HCT116 (cell line): ENCODE results near the gene DYNC2I2. TPM values are rescaled to one million over a fixed set of nuclear protein-coding genes. Genes with fewer than 3 reads are reported as not detected.

ENCODE experiments used
- ATAC-seq: fragments of 200-7000 bp; cut with Tn5 transposase; 2 replicates; pipeline ENCODE4 v1.9.1; 2020; ENCODE audit warnings: mild to moderate bottlenecking, moderate library complexity
- BruUV-seq: library from RNA; stranded (reverse); fragments of 400-500 nt; replicated peaks from 2 replicates; lab custom pipeline; 2021; lab: Mats Ljungman, UMichigan
- CTCF ChIA-PET: fragments of 300-600 bp; sonication (Branson Sonifier 250); formaldehyde crosslinking; loops from one replicate; lab custom pipeline; 2021; ENCODE audit warnings: antibody characterized with exemption; lab: Charles Lee
- POLR2A ChIA-PET: fragments of 300-600, 350-600 bp; sonication (Branson Sonifier 250); formaldehyde crosslinking; loops from one replicate; lab custom pipeline; 2021; ENCODE audit warnings: antibody characterized with exemption; lab: Charles Lee
- RAD21 ChIA-PET, 2 experiments: fragments of 300-600 bp; sonication (Branson Sonifier 250); formaldehyde crosslinking; loops; one replicate each; lab custom pipeline; 2023; ENCODE audit warnings: low total read pairs in 2 of 2; ENCODE audit not compliant: uncharacterized antibody in 2 of 2, unreplicated experiment in 2 of 2, low non-redundant PET in 1 of 2; lab: Charles Lee
- DNase-seq: peaks from one replicate; pipeline ENCODE4 v3.0.0-alpha.2; 2010; ENCODE audit warnings: low read depth, low spot score
- H2AFZ ChIP-seq: fragments of 200-600 bp; shearing (Covaris generic), sonication (generic); 2 replicates; pipeline ENCODE4 v1.6.1; 2017; ENCODE audit warnings: low read depth, mixed run types, mixed read lengths, antibody characterized with exemption, low read length; ENCODE audit not compliant: poor library complexity, severe bottlenecking
- H3K27ac ChIP-seq: 2 replicates; pipeline ENCODE4 v1.5.1; 2012; ENCODE audit warnings: low read depth, low read length
- H3K27me3 ChIP-seq: fragments of 200-600 bp; sonication (generic); 2 replicates; pipeline ENCODE4 v1.6.1; 2016; ENCODE audit warnings: mixed run types, low read length, mixed read lengths; ENCODE audit not compliant: insufficient read depth
- H3K36me3 ChIP-seq, 2 experiments: fragments of 200-500 bp in 1 of 2; fragments of 200-600 bp in 1 of 2; sonication (Bioruptor generic) in 1 of 2; sonication (generic) in 1 of 2; 2 replicates each; pipeline versions ENCODE4 v1.5.1 to v1.6.1; 2014 to 2016; ENCODE audit warnings: low read length in 2 of 2, inconsistent platforms in 1 of 2, mixed read lengths in 1 of 2, mixed run types in 1 of 2; ENCODE audit not compliant: insufficient read depth in 2 of 2, control insufficient read depth in 1 of 2
- H3K4me1 ChIP-seq, 2 experiments: fragments of 200-600 bp in 1 of 2; sonication (generic) in 1 of 2; 2 replicates each; pipeline versions ENCODE4 v1.5.1 to v1.6.1; 2012 to 2017; ENCODE audit warnings: low read length in 2 of 2, inconsistent platforms in 1 of 2, mild to moderate bottlenecking in 1 of 2, mixed read lengths in 1 of 2, mixed run types in 1 of 2, moderate library complexity in 1 of 2; ENCODE audit not compliant: insufficient read depth in 2 of 2, control insufficient read depth in 1 of 2
- H3K4me2 ChIP-seq: fragments of 200-600 bp; sonication (generic); 2 replicates; pipeline ENCODE4 v1.6.1; 2017; ENCODE audit warnings: mixed run types, low read length, mixed read lengths
- H3K4me3 ChIP-seq, 2 experiments: fragments of 200-600 bp in 1 of 2; sonication (generic) in 1 of 2; replicated peaks in 1 of 2; 2 replicates each; pipeline ENCODE4 v1.5.1; 2011 to 2016; ENCODE audit warnings: low read length in 2 of 2, control low read depth in 1 of 2, low read depth in 1 of 2, mild to moderate bottlenecking in 1 of 2, mixed read lengths in 1 of 2, mixed run types in 1 of 2
- H3K79me2 ChIP-seq: fragments of 200-600 bp; sonication (generic); 2 replicates; pipeline ENCODE4 v1.6.1; 2017; ENCODE audit warnings: mild to moderate bottlenecking, mixed run types, low read length, moderate library complexity, mixed read lengths; ENCODE audit not compliant: insufficient read depth
- H3K9ac ChIP-seq: fragments of 200-600 bp; sonication (generic); 2 replicates; pipeline ENCODE4 v1.6.1; 2016; ENCODE audit warnings: low read length, mixed read lengths
- H3K9me2 ChIP-seq: fragments of 200-600 bp; sonication (generic), shearing (Covaris generic); 2 replicates; pipeline ENCODE4 v1.6.1; 2017; ENCODE audit warnings: mixed run types, mild to moderate bottlenecking, moderate library complexity; ENCODE audit not compliant: insufficient read depth
- H3K9me3 ChIP-seq, 2 experiments: fragments of 200-500 bp in 1 of 2; fragments of 200-600 bp in 1 of 2; sonication (Bioruptor generic) in 1 of 2; sonication (generic) in 1 of 2; 2 replicates each; pipeline ENCODE4 v1.6.1; 2014 to 2017; ENCODE audit warnings: low read length in 2 of 2, mixed read lengths in 2 of 2, inconsistent platforms in 1 of 2, low read depth in 1 of 2, mild to moderate bottlenecking in 1 of 2, mixed run types in 1 of 2, moderate library complexity in 1 of 2; ENCODE audit not compliant: control insufficient read depth in 1 of 2, insufficient read depth in 1 of 2
- H4K20me1 ChIP-seq: fragments of 200-600 bp; sonication (generic), shearing (Covaris generic); 2 replicates; pipeline ENCODE4 v1.6.1; 2017; ENCODE audit warnings: mixed run types, mild to moderate bottlenecking, moderate library complexity; ENCODE audit not compliant: insufficient read depth
- CBX3 ChIP-seq: IDR thresholded peaks from 2 replicates; pipeline ENCODE4 v1.6.1; 2012; ENCODE audit warnings: low read depth
- CTCF ChIP-seq, 3 experiments: fragments of 200-600 bp in 1 of 3; sonication (generic) in 1 of 3; IDR thresholded peaks in 2 of 3; conservative IDR thresholded peaks in 1 of 3; 2 replicates each; pipeline ENCODE4 v1.5.1; 2012 to 2017; ENCODE audit warnings: low read depth in 2 of 3, low read length in 2 of 3, antibody characterized with exemption in 1 of 3, borderline replicate concordance in 1 of 3, control low read depth in 1 of 3, mild to moderate bottlenecking in 1 of 3, mixed read lengths in 1 of 3, mixed run types in 1 of 3, moderate library complexity in 1 of 3; ENCODE audit not compliant: insufficient read depth in 1 of 3
- EZH2 ChIP-seq: fragments of 200-600 bp; sonication (generic); IDR thresholded peaks from 2 replicates; pipeline ENCODE4 v1.6.1; 2017; ENCODE audit warnings: antibody characterized with exemption, mixed run types
- JUND ChIP-seq: IDR thresholded peaks from 2 replicates; pipeline ENCODE4 v1.6.1; 2012
- MAX ChIP-seq: IDR thresholded peaks from 2 replicates; pipeline ENCODE4 v1.6.1; 2012
- SP1 ChIP-seq: IDR thresholded peaks from 2 replicates; pipeline ENCODE4 v1.6.1; 2012; ENCODE audit warnings: low read depth
- SRF ChIP-seq: IDR thresholded peaks from 2 replicates; pipeline ENCODE4 v1.6.1; 2012; ENCODE audit warnings: low read depth
- TCF7L2 ChIP-seq: IDR thresholded peaks from 2 replicates; pipeline ENCODE4 v1.7.0; 2011; ENCODE audit warnings: borderline replicate concordance, inconsistent platforms; ENCODE audit not compliant: insufficient read depth, insufficient read length; ENCODE audit errors: extremely low read depth
- ZBTB33 ChIP-seq: IDR thresholded peaks from 2 replicates; pipeline ENCODE4 v1.6.1; 2011; ENCODE audit warnings: mild to moderate bottlenecking, low read length, moderate library complexity; ENCODE audit not compliant: insufficient replicate concordance; ENCODE audit errors: extremely low read depth
- intact Hi-C: fragments of 100-400 bp; cut with micrococcal nuclease; formaldehyde crosslinking; loops from 2 replicates; pipeline ENCODE4 v1.10.0; 2022
- total RNA-seq: library from RNA; stranded (reverse); gene quantifications from one replicate; pipeline ENCODE4 v1.2.1, GENCODE V29; 2021; ENCODE audit not compliant: unreplicated experiment

Gene DYNC2I2
- total RNA-seq, 1 experiment from 2014 or later, result 155 TPM

GRCh38 chr9:128595471-128595870 is 61.2 kb downstream of the DYNC2I2 start:
- no peaks in the 10 kb centered on the region for H3K27me3 ChIP-seq
- H3K9ac ChIP-seq, result no peak overlapping the region
- DNase-seq, result no peak

More at GRCh38 chr9:128595471-128595870, 61.2 kb downstream of the DYNC2I2 start:
- no peaks in the 10 kb centered on the region for H3K79me2 ChIP-seq
- H3K4me2 ChIP-seq, result no peak overlapping the region
- no peak overlapping the region for H3K27ac ChIP-seq
- H3K9me3 ChIP-seq, result no peaks in the 10 kb centered on the region
- POLR2A ChIA-PET, result no interaction called here
- ATAC-seq, result no peak
- peaks cover 44 to 53% of the 10 kb centered on the region in 2 experiments; a peak in 3 of 4 replicates for H3K36me3 ChIP-seq
- intact Hi-C loops, result no loop called here
- no TSS peak for BruUV-seq
- no peak overlapping the region for H2AFZ ChIP-seq
- CTCF ChIA-PET, result no interaction called here
- no peaks in the 10 kb centered on the region for H3K9me2 ChIP-seq
- TF ChIP-seq CTCF (IDR thresholded peaks at IDR 0.05 in 2 of 3, conservative IDR thresholded peaks at IDR 0.05 in 1 of 3; ENCODE audit: borderline replicate concordance in 1 of 3, insufficient read depth in 1 of 3, low read depth in 2 of 3, low read length in 2 of 3), result no peak
- TF ChIP-seq ZBTB33, result no peak
- no peak for TF ChIP-seq MAX
- no peak for TF ChIP-seq CBX3
- TF ChIP-seq SP1, result no peak
- no peak for TF ChIP-seq SRF
- TF ChIP-seq JUND, result no peak
- TF ChIP-seq TCF7L2, result no peak
- TF ChIP-seq EZH2, result no peak
- H4K20me1 ChIP-seq, result no peaks in the 10 kb centered on the region
- H3K4me1 ChIP-seq, result no peaks in the 10 kb centered on the region
- RAD21 ChIA-PET, result no interaction called here
- H3K4me3 ChIP-seq, result no peak overlapping the region
